22Rv1 (cell line): Measurements from ENCODE around the gene CNPY2.

Experiments
- ZFX ChIP-seq: fragments of 450-650 bp; IDR thresholded peaks from 2 replicates; pipeline ENCODE4 v1.6.1; 2017; ENCODE audit warnings: antibody characterized with exemption, borderline replicate concordance
- TF ChIP-seq, protein P1 (sequence below): fragments of 450-650 bp; IDR thresholded peaks from 2 replicates; pipeline ENCODE4 v1.5.1; 2017; ENCODE audit warnings: mild to moderate bottlenecking

- TF ChIP-seq, protein P1, sequence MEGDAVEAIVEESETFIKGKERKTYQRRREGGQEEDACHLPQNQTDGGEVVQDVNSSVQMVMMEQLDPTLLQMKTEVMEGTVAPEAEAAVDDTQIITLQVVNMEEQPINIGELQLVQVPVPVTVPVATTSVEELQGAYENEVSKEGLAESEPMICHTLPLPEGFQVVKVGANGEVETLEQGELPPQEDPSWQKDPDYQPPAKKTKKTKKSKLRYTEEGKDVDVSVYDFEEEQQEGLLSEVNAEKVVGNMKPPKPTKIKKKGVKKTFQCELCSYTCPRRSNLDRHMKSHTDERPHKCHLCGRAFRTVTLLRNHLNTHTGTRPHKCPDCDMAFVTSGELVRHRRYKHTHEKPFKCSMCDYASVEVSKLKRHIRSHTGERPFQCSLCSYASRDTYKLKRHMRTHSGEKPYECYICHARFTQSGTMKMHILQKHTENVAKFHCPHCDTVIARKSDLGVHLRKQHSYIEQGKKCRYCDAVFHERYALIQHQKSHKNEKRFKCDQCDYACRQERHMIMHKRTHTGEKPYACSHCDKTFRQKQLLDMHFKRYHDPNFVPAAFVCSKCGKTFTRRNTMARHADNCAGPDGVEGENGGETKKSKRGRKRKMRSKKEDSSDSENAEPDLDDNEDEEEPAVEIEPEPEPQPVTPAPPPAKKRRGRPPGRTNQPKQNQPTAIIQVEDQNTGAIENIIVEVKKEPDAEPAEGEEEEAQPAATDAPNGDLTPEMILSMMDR: no peak
- no peak for TF ChIP-seq ZFX
Measured at GRCh38 chr12:56308714-56309113, 7.1 kb downstream of the CNPY2 start.
